Lower lobe of right lung (tissue), 2 donors: ENCODE results near the gene HIGD1A. TPM values are rescaled to one million over a fixed set of nuclear protein-coding genes. Genes with fewer than 3 reads are reported as not detected.

Experiments used
- ATAC-seq, 2 donors: fragments of 200-7000 bp; cut with Tn5 transposase; one replicate each; pipeline ENCODE4 v1.9.1; 2020 to 2022; ENCODE audit warnings: mild to moderate bottlenecking in 2 of 2, moderate library complexity in 2 of 2
- DNase-seq: peaks from one replicate; pipeline ENCODE4 v3.0.0-alpha.2; 2020
- H3K27ac ChIP-seq: fragments of 200-600 bp; one replicate; pipeline ENCODE4 v1.8.0; 2022
- H3K27me3 ChIP-seq: fragments of 200-600 bp; one replicate; pipeline ENCODE4 v1.8.0; 2022; ENCODE audit warnings: low read depth
- H3K36me3 ChIP-seq: fragments of 200-600 bp; one replicate; pipeline ENCODE4 v1.8.0; 2022; ENCODE audit warnings: mild to moderate bottlenecking
- H3K4me1 ChIP-seq: fragments of 200-600 bp; one replicate; pipeline ENCODE4 v1.8.0; 2022
- H3K4me3 ChIP-seq: fragments of 200-600 bp; one replicate; pipeline ENCODE4 v1.8.0; 2022; ENCODE audit warnings: mild to moderate bottlenecking
- H3K9me3 ChIP-seq: fragments of 200-600 bp; one replicate; pipeline ENCODE4 v1.8.0; 2022
- CTCF ChIP-seq: fragments of 200-600 bp; IDR thresholded peaks from one replicate; pipeline ENCODE4 v1.8.0; 2022; ENCODE audit warnings: antibody characterized with exemption, mild to moderate bottlenecking
- intact Hi-C: fragments of 100-400 bp; cut with DNase I; formaldehyde crosslinking; loops from one replicate; pipeline ENCODE4 v1.11.0; 2022
- total RNA-seq: library from RNA; stranded (reverse); fragmentation: NEBNext Ultra II Directional; extraction: Animal tissue kit (Norgen Biotek cat#: 25700); gene quantifications from one replicate; pipeline ENCODE4 v1.2.1, GENCODE V29; 2021
- donor health status: DM: no; HTN: yes; CAD: no; lungs with severe emphysema.

The HIGD1A gene
- total RNA-seq, 1 donor from 2014 or later: 83.8 TPM

GRCh38 chr3:42790714-42791229, 13.5 kb downstream of the HIGD1A start:
- peaks cover 14% of the 10 kb centered on the region for H3K4me1 ChIP-seq
- H3K4me3 ChIP-seq: no peak overlapping the region
- H3K27me3 ChIP-seq: no peaks in the 10 kb centered on the region
- TF ChIP-seq CTCF: no peak
- DNase-seq (no peak), ATAC-seq (peak in 1 of 2 donors; percentile 70)
- H3K27ac ChIP-seq: no peak overlapping the region
- H3K9me3 ChIP-seq: no peaks in the 10 kb centered on the region
- peaks cover 35% of the 10 kb centered on the region for H3K36me3 ChIP-seq
- intact Hi-C loops: no loop called here

- no peaks in the 10 kb centered on the region for H3K27me3 ChIP-seq
- intact Hi-C loops: no loop called here
- TF ChIP-seq CTCF: no peak
- H3K4me1 ChIP-seq: peaks cover 14% of the 10 kb centered on the region
- H3K27ac ChIP-seq: no peak overlapping the region
- no peaks in the 10 kb centered on the region for H3K9me3 ChIP-seq
- peaks cover 44% of the 10 kb centered on the region for H3K36me3 ChIP-seq
- no peak overlapping the region for H3K4me3 ChIP-seq
- DNase-seq (no peak), ATAC-seq (no peak)
These were observed 17.7 kb downstream of the HIGD1A start for GRCh38 chr3:42786631-42787030.

- intact Hi-C loops: no loop called here
These were observed 18.1 kb downstream of the HIGD1A start for GRCh38 chr3:42786212-42786611.

GRCh38 chr3:42780892-42781700, 23.2 kb downstream of the HIGD1A start:
- no peak overlapping the region for H3K4me3 ChIP-seq
- intact Hi-C loops: no loop called here
- DNase-seq (no peak), ATAC-seq (peak; percentile 82 to 84)
- peaks cover 16% of the 10 kb centered on the region for H3K4me1 ChIP-seq
- H3K9me3 ChIP-seq: no peaks in the 10 kb centered on the region
- H3K27ac ChIP-seq: no peak overlapping the region
- peaks cover 31% of the 10 kb centered on the region for H3K36me3 ChIP-seq
- TF ChIP-seq CTCF: peak; percentile 83
- no peaks in the 10 kb centered on the region for H3K27me3 ChIP-seq

More at GRCh38 chr3:42786212-42786611, 18.1 kb downstream of the HIGD1A start:
- Histone ChIP-seq H3K27me3 (no peaks in the 10 kb centered on the region), H3K36me3 (peaks cover 42% of the 10 kb centered on the region), H3K4me3 (no peak overlapping the region), H3K27ac (no peak overlapping the region), H3K9me3 (no peaks in the 10 kb centered on the region), H3K4me1 (peaks cover 14% of the 10 kb centered on the region)
- DNase-seq (no peak), ATAC-seq (no peak)
- TF ChIP-seq CTCF: no peak

GRCh38 chr3:42780398-42780797, 23.9 kb downstream of the HIGD1A start:
- Histone ChIP-seq H3K27ac (peak overlapping the region; percentile 31), H3K9me3 (no peaks in the 10 kb centered on the region), H3K27me3 (no peaks in the 10 kb centered on the region), H3K4me3 (no peak overlapping the region), H3K36me3 (peaks cover 24% of the 10 kb centered on the region), H3K4me1 (peaks cover 16% of the 10 kb centered on the region)
- DNase-seq (no peak), ATAC-seq (peak; percentile 29 to 46)
- no peak for TF ChIP-seq CTCF
- intact Hi-C loops: no loop called here
